GM23338 (cell line): ENCODE results near the gene PPP1R18. TPM values are rescaled to one million over a fixed set of nuclear protein-coding genes. Genes with fewer than 3 reads are reported as not detected.

Source experiments
- ATAC-seq: fragments of 200-7000 bp; cut with Tn5 transposase; 3 replicates; pipeline ENCODE4 v1.9.1; 2020
- DNase-seq: peaks from one replicate; pipeline ENCODE4 v3.0.0-alpha.2; 2015; ENCODE audit warnings: low spot score
- H2AFZ ChIP-seq: fragments of 200-600 bp; sonication (generic); 2 replicates; pipeline ENCODE4 v1.8.0; 2016; ENCODE audit warnings: antibody characterized with exemption, mild to moderate bottlenecking, moderate library complexity
- H3F3A ChIP-seq: fragments of 200-600 bp; sonication (generic); replicated peaks from 2 replicates; pipeline ENCODE4 v1.8.0; 2017; ENCODE audit warnings: antibody characterized with exemption, mixed run types, low read depth
- H3K27ac ChIP-seq: fragments of 200-600 bp; sonication (generic); 2 replicates; pipeline ENCODE4 v1.6.1; 2016; ENCODE audit warnings: low read depth
- H3K27me3 ChIP-seq: fragments of 200-600 bp; sonication (generic); 2 replicates; pipeline ENCODE4 v1.8.0; 2016; ENCODE audit warnings: mild to moderate bottlenecking, mixed run types, moderate library complexity; ENCODE audit not compliant: insufficient read depth
- H3K36me3 ChIP-seq: fragments of 200-600 bp; sonication (generic); 2 replicates; pipeline ENCODE4 v1.8.0; 2016; ENCODE audit warnings: mild to moderate bottlenecking; ENCODE audit not compliant: insufficient read depth
- H3K4me1 ChIP-seq: fragments of 200-600 bp; sonication (generic); 2 replicates; pipeline ENCODE4 v1.8.0; 2016; ENCODE audit warnings: mild to moderate bottlenecking, moderate library complexity; ENCODE audit not compliant: insufficient read depth
- H3K4me2 ChIP-seq: fragments of 200-600 bp; sonication (generic); 2 replicates; pipeline ENCODE4 v1.7.1; 2017; ENCODE audit warnings: mixed run types
- H3K4me3 ChIP-seq: fragments of 200-600 bp; sonication (generic); 2 replicates; pipeline ENCODE4 v1.6.1; 2016; ENCODE audit warnings: mixed run types
- H3K79me2 ChIP-seq: fragments of 200-600 bp; sonication (generic); replicated peaks from 2 replicates; pipeline ENCODE4 v1.8.0; 2017; ENCODE audit warnings: mild to moderate bottlenecking; ENCODE audit not compliant: insufficient read depth
- H3K9me2 ChIP-seq: fragments of 200-600 bp; sonication (generic); 2 replicates; pipeline ENCODE4 v1.8.0; 2017; ENCODE audit not compliant: insufficient read depth
- H4K20me1 ChIP-seq: fragments of 200-600 bp; sonication (generic); replicated peaks from 2 replicates; pipeline ENCODE4 v1.8.0; 2017; ENCODE audit warnings: mild to moderate bottlenecking; ENCODE audit not compliant: insufficient read depth
- H3K27ac Mint-ChIP-seq: 2 replicates; pipeline ENCODE4 v1.8.0; 2020; ENCODE audit warnings: inconsistent platforms, mild to moderate bottlenecking, moderate library complexity, mixed read lengths
- H3K27me3 Mint-ChIP-seq: 3 replicates; pipeline ENCODE4 v1.8.0; 2022; ENCODE audit warnings: low read depth, mild to moderate bottlenecking, moderate library complexity, mixed read lengths, inconsistent platforms; ENCODE audit not compliant: insufficient read depth, poor library complexity
- H3K36me3 Mint-ChIP-seq: 3 replicates; pipeline ENCODE4 v1.8.0; 2021; ENCODE audit warnings: low read depth, mild to moderate bottlenecking, inconsistent platforms, moderate library complexity, mixed read lengths
- H3K4me1 Mint-ChIP-seq: 3 replicates; pipeline ENCODE4 v1.8.0; 2020; ENCODE audit warnings: mild to moderate bottlenecking, inconsistent platforms, mixed read lengths
- H3K4me3 Mint-ChIP-seq: 3 replicates; pipeline ENCODE4 v1.8.0; 2021; ENCODE audit warnings: moderate library complexity, mild to moderate bottlenecking, inconsistent platforms, mixed read lengths
- H3K9me3 Mint-ChIP-seq: 3 replicates; pipeline ENCODE4 v1.8.0; 2020; ENCODE audit warnings: moderate library complexity, mild to moderate bottlenecking, inconsistent platforms, mixed read lengths
- CREB1 ChIP-seq: fragments of 250-450 bp; sonication (Bioruptor Pico); IDR thresholded peaks from 2 replicates; pipeline ENCODE4 v1.5.0; 2020; ENCODE audit warnings: low read depth, mild to moderate bottlenecking, moderate library complexity
- EZH2phosphoT487 ChIP-seq: fragments of 200-600 bp; sonication (generic); IDR thresholded peaks from one replicate; pipeline ENCODE4 v1.8.1; 2018; ENCODE audit warnings: antibody characterized with exemption; ENCODE audit not compliant: unreplicated experiment
- JUNB ChIP-seq: IDR thresholded peaks from one replicate; pipeline ENCODE4 v1.6.1; 2016; ENCODE audit warnings: antibody characterized with exemption; ENCODE audit not compliant: unreplicated experiment
- NANOG ChIP-seq: IDR thresholded peaks from 2 replicates; pipeline ENCODE4 v1.6.1; 2016; ENCODE audit warnings: antibody characterized with exemption, borderline replicate concordance
- POLR2AphosphoS5 ChIP-seq: IDR thresholded peaks from 2 replicates; pipeline ENCODE4 v1.6.1; 2016; ENCODE audit warnings: antibody characterized with exemption, low read depth
- STAT1 ChIP-seq: IDR thresholded peaks from one replicate; pipeline ENCODE4 v1.6.1; 2016; ENCODE audit warnings: antibody characterized with exemption; ENCODE audit not compliant: unreplicated experiment
- ZNF114 ChIP-seq: fragments of 250-450 bp; sonication (Bioruptor Pico); IDR thresholded peaks from 2 replicates; pipeline ENCODE4 v1.5.0; 2020; ENCODE audit warnings: mild to moderate bottlenecking, moderate library complexity
- ZNF331 ChIP-seq: fragments of 250-450 bp; sonication (Bioruptor Pico); IDR thresholded peaks from 2 replicates; pipeline ENCODE4 v1.5.0; 2020; ENCODE audit warnings: low read depth, mild to moderate bottlenecking, moderate library complexity
- polyA plus RNA-seq: library from polyadenylated mRNA; unstranded; fragments of >200 nt; fragmentation: Nextera tagmentation; extraction: Ambion mirVana; gene quantifications from 2 replicates; pipeline ENCODE4 v1.2.1, GENCODE V29; 2016
- total RNA-seq: library from RNA; depleted of rRNA; stranded (reverse); fragments of >200 nt; shearing (Covaris generic); gene quantifications from 2 replicates; pipeline ENCODE4 v1.2.3, GENCODE V29; 2014
- TF ChIP-seq, protein P1 (sequence below): IDR thresholded peaks from one replicate; pipeline ENCODE4 v1.6.1; 2018; ENCODE audit warnings: antibody characterized with exemption; ENCODE audit not compliant: unreplicated experiment
- TF ChIP-seq, protein P2 (sequence below): fragments of 250-450 bp; sonication (Bioruptor Pico); IDR thresholded peaks from 2 replicates; pipeline ENCODE4 v1.5.0; 2020; ENCODE audit warnings: mild to moderate bottlenecking, moderate library complexity
- TF ChIP-seq, protein P3 (sequence below), 2 experiments: fragments of 200-600 bp in 1 of 2; sonication (generic) in 1 of 2; conservative IDR thresholded peaks; 2 replicates each; pipeline versions ENCODE4 v1.5.1 to v1.6.1; 2016 to 2017; ENCODE audit warnings: antibody characterized with exemption in 2 of 2, low read depth in 2 of 2, mild to moderate bottlenecking in 2 of 2, moderate library complexity in 1 of 2
- TF ChIP-seq, protein P4 (sequence below): IDR thresholded peaks from 2 replicates; pipeline ENCODE4 v1.6.1; 2016; ENCODE audit warnings: antibody characterized with exemption

PPP1R18 gene
- total and polyA plus RNA-seq, 2 experiments from 2014 or later: 17.1 to 19.2 TPM

DNA sequence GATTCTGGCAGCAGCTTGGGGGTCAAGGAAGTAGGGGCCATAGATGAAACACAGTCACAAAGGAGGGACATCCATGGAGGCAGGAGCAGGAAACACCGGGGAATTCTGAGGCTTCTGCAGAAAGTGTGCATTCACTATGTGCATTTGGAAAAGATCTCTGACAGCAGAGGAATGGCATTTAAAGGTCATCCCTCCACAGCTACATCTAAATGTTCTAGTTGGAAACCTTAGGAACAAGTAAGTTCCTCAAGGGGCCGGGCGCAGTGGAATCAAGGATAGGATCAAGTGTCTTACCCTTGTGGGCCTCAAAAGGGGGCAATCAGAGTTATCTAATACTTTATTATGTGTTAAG is 30.7 kb downstream of the PPP1R18 start:
- H3K27me3 Mint-ChIP-seq: peaks cover 9% of the 10 kb centered on the region
- H3K9me2 ChIP-seq: no peaks in the 10 kb centered on the region
- peaks cover 7% of the 10 kb centered on the region; the same call in 1 of the 2 replicates for H3F3A ChIP-seq
- no peak for DNase-seq
- H3K79me2 ChIP-seq: no peaks in the 10 kb centered on the region
- H3K36me3 ChIP-seq: peaks cover 25% of the 10 kb centered on the region
- H3K4me1 ChIP-seq: no peaks in the 10 kb centered on the region
- no peak overlapping the region for H3K4me2 ChIP-seq
- peaks cover 83% of the 10 kb centered on the region for H3K36me3 Mint-ChIP-seq
- H3K9me3 Mint-ChIP-seq: no peaks in the 10 kb centered on the region
- no peak for ATAC-seq
- no peak overlapping the region for H3K4me3 ChIP-seq
- H3K4me3 Mint-ChIP-seq: no peak overlapping the region; the same call in 2 of the 3 replicates
- H3K27ac ChIP-seq: no peak overlapping the region
- no peak overlapping the region for H3K27ac Mint-ChIP-seq
- peaks cover 3% of the 10 kb centered on the region; the same call in 1 of the 2 replicates for H4K20me1 ChIP-seq
- TF ChIP-seq ZNF114 (CRISPR knock-in tag) (no peak), STAT1 (no peak), ZNF331 (no peak), POLR2AphosphoS5 (no peak), CREB1 (CRISPR knock-in tag) (no peak), JUNB (no peak), NANOG (no peak), EZH2phosphoT487 (no peak)
- TF ChIP-seq, protein P1, sequence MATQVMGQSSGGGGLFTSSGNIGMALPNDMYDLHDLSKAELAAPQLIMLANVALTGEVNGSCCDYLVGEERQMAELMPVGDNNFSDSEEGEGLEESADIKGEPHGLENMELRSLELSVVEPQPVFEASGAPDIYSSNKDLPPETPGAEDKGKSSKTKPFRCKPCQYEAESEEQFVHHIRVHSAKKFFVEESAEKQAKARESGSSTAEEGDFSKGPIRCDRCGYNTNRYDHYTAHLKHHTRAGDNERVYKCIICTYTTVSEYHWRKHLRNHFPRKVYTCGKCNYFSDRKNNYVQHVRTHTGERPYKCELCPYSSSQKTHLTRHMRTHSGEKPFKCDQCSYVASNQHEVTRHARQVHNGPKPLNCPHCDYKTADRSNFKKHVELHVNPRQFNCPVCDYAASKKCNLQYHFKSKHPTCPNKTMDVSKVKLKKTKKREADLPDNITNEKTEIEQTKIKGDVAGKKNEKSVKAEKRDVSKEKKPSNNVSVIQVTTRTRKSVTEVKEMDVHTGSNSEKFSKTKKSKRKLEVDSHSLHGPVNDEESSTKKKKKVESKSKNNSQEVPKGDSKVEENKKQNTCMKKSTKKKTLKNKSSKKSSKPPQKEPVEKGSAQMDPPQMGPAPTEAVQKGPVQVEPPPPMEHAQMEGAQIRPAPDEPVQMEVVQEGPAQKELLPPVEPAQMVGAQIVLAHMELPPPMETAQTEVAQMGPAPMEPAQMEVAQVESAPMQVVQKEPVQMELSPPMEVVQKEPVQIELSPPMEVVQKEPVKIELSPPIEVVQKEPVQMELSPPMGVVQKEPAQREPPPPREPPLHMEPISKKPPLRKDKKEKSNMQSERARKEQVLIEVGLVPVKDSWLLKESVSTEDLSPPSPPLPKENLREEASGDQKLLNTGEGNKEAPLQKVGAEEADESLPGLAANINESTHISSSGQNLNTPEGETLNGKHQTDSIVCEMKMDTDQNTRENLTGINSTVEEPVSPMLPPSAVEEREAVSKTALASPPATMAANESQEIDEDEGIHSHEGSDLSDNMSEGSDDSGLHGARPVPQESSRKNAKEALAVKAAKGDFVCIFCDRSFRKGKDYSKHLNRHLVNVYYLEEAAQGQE: no peak
- TF ChIP-seq, protein P2, sequence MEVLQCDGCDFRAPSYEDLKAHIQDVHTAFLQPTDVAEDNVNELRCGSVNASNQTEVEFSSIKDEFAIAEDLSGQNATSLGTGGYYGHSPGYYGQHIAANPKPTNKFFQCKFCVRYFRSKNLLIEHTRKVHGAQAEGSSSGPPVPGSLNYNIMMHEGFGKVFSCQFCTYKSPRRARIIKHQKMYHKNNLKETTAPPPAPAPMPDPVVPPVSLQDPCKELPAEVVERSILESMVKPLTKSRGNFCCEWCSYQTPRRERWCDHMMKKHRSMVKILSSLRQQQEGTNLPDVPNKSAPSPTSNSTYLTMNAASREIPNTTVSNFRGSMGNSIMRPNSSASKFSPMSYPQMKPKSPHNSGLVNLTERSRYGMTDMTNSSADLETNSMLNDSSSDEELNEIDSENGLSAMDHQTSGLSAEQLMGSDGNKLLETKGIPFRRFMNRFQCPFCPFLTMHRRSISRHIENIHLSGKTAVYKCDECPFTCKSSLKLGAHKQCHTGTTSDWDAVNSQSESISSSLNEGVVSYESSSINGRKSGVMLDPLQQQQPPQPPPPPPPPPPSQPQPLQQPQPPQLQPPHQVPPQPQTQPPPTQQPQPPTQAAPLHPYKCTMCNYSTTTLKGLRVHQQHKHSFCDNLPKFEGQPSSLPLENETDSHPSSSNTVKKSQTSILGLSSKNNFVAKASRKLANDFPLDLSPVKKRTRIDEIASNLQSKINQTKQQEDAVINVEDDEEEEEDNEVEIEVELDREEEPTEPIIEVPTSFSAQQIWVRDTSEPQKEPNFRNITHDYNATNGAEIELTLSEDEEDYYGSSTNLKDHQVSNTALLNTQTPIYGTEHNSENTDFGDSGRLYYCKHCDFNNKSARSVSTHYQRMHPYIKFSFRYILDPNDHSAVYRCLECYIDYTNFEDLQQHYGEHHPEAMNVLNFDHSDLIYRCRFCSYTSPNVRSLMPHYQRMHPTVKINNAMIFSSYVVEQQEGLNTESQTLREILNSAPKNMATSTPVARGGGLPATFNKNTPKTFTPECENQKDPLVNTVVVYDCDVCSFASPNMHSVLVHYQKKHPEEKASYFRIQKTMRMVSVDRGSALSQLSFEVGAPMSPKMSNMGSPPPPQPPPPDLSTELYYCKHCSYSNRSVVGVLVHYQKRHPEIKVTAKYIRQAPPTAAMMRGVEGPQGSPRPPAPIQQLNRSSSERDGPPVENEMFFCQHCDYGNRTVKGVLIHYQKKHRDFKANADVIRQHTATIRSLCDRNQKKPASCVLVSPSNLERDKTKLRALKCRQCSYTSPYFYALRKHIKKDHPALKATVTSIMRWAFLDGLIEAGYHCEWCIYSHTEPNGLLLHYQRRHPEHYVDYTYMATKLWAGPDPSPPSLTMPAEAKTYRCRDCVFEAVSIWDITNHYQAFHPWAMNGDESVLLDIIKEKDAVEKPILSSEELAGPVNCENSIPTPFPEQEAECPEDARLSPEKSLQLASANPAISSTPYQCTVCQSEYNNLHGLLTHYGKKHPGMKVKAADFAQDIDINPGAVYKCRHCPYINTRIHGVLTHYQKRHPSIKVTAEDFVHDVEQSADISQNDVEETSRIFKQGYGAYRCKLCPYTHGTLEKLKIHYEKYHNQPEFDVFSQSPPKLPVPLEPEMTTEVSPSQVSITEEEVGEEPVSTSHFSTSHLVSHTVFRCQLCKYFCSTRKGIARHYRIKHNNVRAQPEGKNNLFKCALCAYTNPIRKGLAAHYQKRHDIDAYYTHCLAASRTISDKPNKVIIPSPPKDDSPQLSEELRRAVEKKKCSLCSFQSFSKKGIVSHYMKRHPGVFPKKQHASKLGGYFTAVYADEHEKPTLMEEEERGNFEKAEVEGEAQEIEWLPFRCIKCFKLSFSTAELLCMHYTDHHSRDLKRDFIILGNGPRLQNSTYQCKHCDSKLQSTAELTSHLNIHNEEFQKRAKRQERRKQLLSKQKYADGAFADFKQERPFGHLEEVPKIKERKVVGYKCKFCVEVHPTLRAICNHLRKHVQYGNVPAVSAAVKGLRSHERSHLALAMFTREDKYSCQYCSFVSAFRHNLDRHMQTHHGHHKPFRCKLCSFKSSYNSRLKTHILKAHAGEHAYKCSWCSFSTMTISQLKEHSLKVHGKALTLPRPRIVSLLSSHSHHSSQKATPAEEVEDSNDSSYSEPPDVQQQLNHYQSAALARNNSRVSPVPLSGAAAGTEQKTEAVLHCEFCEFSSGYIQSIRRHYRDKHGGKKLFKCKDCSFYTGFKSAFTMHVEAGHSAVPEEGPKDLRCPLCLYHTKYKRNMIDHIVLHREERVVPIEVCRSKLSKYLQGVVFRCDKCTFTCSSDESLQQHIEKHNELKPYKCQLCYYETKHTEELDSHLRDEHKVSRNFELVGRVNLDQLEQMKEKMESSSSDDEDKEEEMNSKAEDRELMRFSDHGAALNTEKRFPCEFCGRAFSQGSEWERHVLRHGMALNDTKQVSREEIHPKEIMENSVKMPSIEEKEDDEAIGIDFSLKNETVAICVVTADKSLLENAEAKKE (CRISPR knock-in tag): no peak
- TF ChIP-seq, protein P3, sequence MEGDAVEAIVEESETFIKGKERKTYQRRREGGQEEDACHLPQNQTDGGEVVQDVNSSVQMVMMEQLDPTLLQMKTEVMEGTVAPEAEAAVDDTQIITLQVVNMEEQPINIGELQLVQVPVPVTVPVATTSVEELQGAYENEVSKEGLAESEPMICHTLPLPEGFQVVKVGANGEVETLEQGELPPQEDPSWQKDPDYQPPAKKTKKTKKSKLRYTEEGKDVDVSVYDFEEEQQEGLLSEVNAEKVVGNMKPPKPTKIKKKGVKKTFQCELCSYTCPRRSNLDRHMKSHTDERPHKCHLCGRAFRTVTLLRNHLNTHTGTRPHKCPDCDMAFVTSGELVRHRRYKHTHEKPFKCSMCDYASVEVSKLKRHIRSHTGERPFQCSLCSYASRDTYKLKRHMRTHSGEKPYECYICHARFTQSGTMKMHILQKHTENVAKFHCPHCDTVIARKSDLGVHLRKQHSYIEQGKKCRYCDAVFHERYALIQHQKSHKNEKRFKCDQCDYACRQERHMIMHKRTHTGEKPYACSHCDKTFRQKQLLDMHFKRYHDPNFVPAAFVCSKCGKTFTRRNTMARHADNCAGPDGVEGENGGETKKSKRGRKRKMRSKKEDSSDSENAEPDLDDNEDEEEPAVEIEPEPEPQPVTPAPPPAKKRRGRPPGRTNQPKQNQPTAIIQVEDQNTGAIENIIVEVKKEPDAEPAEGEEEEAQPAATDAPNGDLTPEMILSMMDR (conservative IDR thresholded peaks at IDR 0.05; ENCODE audit: low read depth in 2 of 2): no peak
- TF ChIP-seq, protein P4, sequence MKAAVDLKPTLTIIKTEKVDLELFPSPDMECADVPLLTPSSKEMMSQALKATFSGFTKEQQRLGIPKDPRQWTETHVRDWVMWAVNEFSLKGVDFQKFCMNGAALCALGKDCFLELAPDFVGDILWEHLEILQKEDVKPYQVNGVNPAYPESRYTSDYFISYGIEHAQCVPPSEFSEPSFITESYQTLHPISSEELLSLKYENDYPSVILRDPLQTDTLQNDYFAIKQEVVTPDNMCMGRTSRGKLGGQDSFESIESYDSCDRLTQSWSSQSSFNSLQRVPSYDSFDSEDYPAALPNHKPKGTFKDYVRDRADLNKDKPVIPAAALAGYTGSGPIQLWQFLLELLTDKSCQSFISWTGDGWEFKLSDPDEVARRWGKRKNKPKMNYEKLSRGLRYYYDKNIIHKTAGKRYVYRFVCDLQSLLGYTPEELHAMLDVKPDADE: no peak
- no peaks in the 10 kb centered on the region for H3K27me3 ChIP-seq
- no peaks in the 10 kb centered on the region for H3K4me1 Mint-ChIP-seq
- no peak overlapping the region for H2AFZ ChIP-seq
